ENCODE measurements around the gene CEP68. TPM values are rescaled to one million over a fixed set of nuclear protein-coding genes. Genes with fewer than 3 reads are reported as not detected.

CEP68 gene
- total RNA-seq, 4 donors from 2014 or later: 18.5 to 27.5 (median 25.3) TPM

DNA sequence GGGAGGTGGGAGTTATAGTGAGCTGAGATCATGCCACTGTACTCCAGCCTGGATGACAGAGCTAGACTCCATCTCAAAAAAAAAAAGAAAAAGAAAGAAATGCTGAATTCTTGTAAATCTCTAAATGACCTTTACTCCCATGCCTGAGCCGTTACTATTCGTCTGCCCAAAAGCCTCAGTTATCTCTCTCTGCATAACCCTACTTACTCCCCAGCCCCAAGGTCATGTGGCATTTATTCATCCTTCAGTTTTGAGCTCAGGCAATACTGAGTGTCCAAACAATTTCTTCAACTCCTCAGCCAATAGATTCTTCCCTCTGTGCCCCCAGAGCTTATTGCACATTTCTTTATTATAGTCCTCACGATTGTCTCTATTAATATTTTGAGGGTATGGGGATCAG lies 44.9 kb downstream of the CEP68 start:
- DNase-seq (ENCODE audit: low spot score in 2 of 2): no peak
- no peak overlapping the region for H3K4me3 ChIP-seq (ENCODE audit: low read depth, poor library complexity, severe bottlenecking)
- no peak for TF ChIP-seq POLR2A (IDR thresholded peaks at IDR 0.05)
- TF ChIP-seq, protein P1, sequence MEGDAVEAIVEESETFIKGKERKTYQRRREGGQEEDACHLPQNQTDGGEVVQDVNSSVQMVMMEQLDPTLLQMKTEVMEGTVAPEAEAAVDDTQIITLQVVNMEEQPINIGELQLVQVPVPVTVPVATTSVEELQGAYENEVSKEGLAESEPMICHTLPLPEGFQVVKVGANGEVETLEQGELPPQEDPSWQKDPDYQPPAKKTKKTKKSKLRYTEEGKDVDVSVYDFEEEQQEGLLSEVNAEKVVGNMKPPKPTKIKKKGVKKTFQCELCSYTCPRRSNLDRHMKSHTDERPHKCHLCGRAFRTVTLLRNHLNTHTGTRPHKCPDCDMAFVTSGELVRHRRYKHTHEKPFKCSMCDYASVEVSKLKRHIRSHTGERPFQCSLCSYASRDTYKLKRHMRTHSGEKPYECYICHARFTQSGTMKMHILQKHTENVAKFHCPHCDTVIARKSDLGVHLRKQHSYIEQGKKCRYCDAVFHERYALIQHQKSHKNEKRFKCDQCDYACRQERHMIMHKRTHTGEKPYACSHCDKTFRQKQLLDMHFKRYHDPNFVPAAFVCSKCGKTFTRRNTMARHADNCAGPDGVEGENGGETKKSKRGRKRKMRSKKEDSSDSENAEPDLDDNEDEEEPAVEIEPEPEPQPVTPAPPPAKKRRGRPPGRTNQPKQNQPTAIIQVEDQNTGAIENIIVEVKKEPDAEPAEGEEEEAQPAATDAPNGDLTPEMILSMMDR (IDR thresholded peaks at IDR 0.05): no peak
- WGBS, 2 donors: 83 to 90% methylated on average over 3 of the region's 3 CpGs
- intact Hi-C loops (cut with DNase I; ENCODE audit: low total_unique reads): no loop called here

DNA sequence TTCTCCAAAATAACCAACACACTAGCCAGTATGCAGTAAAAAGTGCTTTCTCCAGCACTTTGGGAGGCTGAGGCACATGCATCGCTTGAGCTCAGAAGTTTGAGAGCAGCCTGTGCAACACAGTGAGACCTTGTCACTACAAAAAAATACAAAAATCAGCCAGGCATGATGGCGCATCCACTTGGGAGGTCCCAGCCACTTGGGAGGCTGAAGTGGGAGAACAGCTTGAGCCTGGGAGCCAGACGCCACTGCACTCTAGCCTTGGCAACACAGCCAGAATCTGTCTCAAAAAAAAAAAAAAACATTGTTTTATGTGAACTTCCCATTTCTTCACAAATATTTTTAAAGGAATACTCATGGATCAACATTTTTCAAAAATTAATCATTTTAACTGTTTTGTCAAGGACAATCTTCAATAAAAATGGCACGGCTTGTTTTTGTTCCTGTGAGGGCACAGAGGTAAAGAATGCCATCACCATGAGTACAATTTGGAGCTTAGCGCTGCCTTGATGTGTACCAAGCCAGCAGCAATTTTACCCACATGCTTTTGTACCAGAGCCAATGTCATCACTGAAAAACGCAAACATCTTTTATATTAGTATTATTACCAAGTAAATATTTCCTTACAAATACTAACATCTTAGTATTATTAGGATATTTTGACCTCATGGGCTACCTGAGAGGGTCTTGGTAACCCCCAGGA lies 46.9 kb downstream of the CEP68 start:
- TF ChIP-seq, protein P1 (IDR thresholded peaks at IDR 0.05): no peak
- no peak for TF ChIP-seq POLR2A (IDR thresholded peaks at IDR 0.05)
- 66 to 78% methylated on average over 6 of the region's 6 CpGs for WGBS, 2 donors
- no peak overlapping the region for H3K4me3 ChIP-seq (ENCODE audit: low read depth, poor library complexity, severe bottlenecking)
- intact Hi-C loops (cut with DNase I; ENCODE audit: low total_unique reads): no loop called here
- DNase-seq (ENCODE audit: low spot score in 2 of 2): no peak

DNA sequence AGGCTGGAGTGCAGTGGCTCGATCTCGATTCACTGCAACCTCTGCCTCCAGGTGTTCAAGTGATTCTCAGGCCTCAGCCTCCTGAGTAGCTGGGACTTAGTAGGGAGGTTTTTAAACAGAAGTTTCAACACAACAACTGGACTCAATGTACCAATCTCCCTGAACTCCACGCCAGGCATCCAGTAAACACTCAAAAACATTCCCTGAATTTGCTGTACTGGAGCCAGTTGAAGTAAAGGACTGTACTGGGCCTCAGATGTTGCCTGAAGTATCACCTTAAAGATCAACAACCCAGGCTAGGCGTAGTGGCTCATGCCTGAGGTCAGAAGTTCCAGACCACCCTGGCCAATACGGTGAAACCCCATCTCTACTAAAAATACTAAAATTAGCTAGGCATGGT lies 51.3 kb downstream of the CEP68 start:
- no peak for TF ChIP-seq POLR2A (IDR thresholded peaks at IDR 0.05)
- TF ChIP-seq, protein P1 (IDR thresholded peaks at IDR 0.05): no peak
- no peak overlapping the region for H3K4me3 ChIP-seq (ENCODE audit: low read depth, poor library complexity, severe bottlenecking)
- WGBS, 2 donors: 93 to 97% methylated on average over 5 of the region's 5 CpGs
- intact Hi-C loops (cut with DNase I; ENCODE audit: low total_unique reads): no loop called here
- DNase-seq (ENCODE audit: low spot score in 2 of 2): no peak

DNA sequence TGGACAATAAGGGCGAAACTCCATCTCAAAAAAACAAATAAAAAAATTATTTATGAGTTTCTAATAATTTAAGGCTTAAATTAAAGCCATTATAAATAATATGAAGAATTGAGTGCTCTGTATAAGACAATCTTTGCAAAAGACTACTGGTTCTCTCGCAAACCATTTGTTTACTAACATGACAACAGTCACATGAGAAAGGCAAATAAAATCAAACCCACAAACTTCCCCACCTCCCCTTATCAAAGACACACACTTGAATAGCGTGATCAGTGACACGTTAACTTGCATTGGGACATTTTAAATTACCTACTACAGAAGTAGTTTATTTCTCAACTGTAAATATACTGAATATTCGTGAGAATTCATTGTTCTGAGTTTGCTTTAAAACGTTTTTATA lies 52.6 kb downstream of the CEP68 start:
- WGBS, 2 donors: 83 to 85% methylated on average over 6 of the region's 6 CpGs
- intact Hi-C loops (cut with DNase I; ENCODE audit: low total_unique reads): no loop called here
- DNase-seq (ENCODE audit: low spot score in 2 of 2): no peak
- H3K4me3 ChIP-seq (ENCODE audit: low read depth, poor library complexity, severe bottlenecking): no peak overlapping the region
- TF ChIP-seq, protein P1 (IDR thresholded peaks at IDR 0.05): no peak
- no peak for TF ChIP-seq POLR2A (IDR thresholded peaks at IDR 0.05)

DNA sequence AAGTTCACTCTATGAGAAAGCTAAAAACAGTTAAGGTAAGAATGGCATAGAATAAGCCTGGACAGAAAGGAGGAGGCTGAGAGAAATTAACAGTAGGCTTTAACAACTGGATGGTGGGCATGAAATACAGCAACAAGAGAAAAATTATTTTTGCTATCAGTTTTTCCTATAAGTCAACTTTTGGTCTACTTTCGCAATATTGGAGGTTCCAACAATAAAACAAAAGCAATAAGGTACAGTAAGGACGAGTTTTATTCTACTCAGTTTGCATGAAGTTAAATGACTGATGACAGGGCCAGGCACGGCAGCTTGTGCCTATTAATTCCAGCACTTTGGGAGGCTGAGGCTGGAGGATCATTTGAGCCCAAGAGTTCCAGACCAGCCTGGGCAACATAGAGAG lies 56.4 kb downstream of the CEP68 start:
- DNase-seq (ENCODE audit: low spot score in 2 of 2): no peak
- H3K4me3 ChIP-seq (ENCODE audit: low read depth, poor library complexity, severe bottlenecking): no peak overlapping the region
- intact Hi-C loops (cut with DNase I; ENCODE audit: low total_unique reads): no loop called here
- TF ChIP-seq POLR2A (IDR thresholded peaks at IDR 0.05): no peak
- TF ChIP-seq, protein P1 (IDR thresholded peaks at IDR 0.05): no peak
- 53 to 82% methylated on average over 3 of the region's 3 CpGs for whole genome bisulfite sequencing, 2 donors

DNA sequence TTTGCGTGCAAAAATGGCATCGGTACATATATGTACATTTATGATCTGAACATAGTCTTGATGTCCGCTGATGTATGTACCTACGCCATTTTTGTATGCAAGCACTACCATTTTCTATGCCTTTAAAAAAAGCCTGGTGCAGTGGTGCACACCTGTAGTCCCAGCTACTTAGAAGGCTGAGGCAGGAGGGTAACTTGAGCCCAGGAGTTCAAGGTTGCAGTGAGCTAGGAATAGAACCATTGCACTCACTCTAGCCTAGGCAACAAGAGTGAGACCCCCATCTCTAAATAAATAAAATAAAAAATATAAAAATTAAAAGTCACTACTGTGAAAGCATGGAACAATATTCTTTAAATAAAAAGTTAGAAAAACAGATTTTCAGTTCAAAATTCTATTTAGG lies 57.0 kb downstream of the CEP68 start:
- TF ChIP-seq, protein P1 (IDR thresholded peaks at IDR 0.05): no peak
- TF ChIP-seq POLR2A (IDR thresholded peaks at IDR 0.05): no peak
- no peak for DNase-seq (ENCODE audit: low spot score in 2 of 2)
- H3K4me3 ChIP-seq (ENCODE audit: low read depth, poor library complexity, severe bottlenecking): no peak overlapping the region
- intact Hi-C loops (cut with DNase I; ENCODE audit: low total_unique reads): no loop called here
- 96 to 97% methylated on average over 4 of the region's 4 CpGs for WGBS, 2 donors
